HG03103 (cell line): ENCODE results near the gene ADAMTS7.
"Not testable (repeated sequence)": the region's sequence is repeated elsewhere in the genome, so short reads cannot be mapped to it uniquely, and the experiment has no call there.

Experiments
- ATAC-seq: cut with Tn5 transposase; IDR thresholded peaks from one replicate; pipeline ENCODE4 v1.9.1; 2021; ENCODE audit warnings: low read depth; ENCODE audit not compliant: unreplicated experiment

ADAMTS7 gene

GRCh38 chr15:78830514-78831228, 19.4 kb upstream of the ADAMTS7 start:
- no peak for ATAC-seq

GRCh38 chr15:78828920-78829319, 17.7 kb upstream of the ADAMTS7 start:
- ATAC-seq = no peak

GRCh38 chr15:78822514-78822913, 11.2 kb upstream of the ADAMTS7 start:
- no peak for ATAC-seq

- ATAC-seq = no peak
Measured at GRCh38 chr15:78811825-78812183, 540 bp upstream of the ADAMTS7 start.

DNA sequence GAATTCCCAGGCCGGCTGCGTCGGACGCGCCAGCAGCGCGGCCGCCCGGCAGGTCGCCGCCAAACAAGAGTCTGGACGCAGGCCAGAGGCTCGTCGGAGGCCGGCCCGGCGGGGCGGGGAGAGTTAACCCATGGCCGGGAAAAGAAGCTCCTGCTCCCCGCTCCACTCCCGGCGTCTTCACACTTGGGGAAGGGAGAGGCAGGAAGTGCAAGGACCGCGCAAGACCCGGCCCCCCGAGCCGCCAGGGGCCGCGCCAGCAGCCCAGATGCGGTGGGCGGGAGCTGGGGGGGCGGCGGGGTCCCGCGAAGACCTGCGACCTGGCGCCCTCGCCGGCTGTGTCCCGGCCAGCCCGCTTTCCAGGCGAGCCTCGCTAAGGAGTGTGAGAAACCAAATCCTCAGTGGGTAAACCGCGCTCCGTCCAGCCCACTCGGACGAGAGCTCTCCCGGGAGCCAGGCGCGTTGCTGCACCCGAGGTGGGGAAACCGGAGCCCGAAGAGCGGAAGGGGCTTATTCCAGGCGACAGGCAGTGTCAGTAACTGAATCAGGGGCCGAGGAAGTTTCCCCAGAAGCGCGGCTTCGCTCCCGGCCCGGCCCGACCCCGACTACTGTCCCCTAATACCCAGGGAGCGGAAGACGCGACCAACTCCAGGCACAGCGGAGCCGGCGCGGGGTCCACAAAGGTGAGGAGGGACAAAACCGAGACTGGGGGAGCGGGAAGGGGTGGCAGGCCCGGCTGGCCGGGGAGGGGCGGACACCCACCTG, 721 bp downstream of the ADAMTS7 start:
- ATAC-seq = no peak

- no peak for ATAC-seq
Measured at GRCh38 chr15:78810003-78810361, 1.3 kb downstream of the ADAMTS7 start.

GRCh38 chr15:78808550-78808949, 2.7 kb downstream of the ADAMTS7 start:
- ATAC-seq = no peak

DNA sequence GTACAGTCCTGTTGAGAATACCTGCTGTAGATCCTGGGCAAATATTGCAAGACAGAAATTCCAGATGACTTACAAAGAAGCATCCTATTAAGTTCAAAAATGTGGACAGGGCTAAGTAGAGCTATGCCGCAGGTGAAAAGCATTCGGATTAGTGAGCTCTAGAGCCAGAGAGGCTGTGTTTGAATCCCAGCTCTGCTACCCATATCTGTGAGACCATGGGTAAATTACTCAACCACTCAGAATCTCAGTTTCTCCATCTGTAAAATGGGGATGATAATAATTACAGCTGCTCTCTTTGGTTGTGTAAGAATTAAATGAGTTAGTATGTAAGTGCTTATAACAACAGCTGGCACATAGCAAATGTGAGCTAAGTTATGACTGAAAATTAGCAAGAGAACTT, 3.9 kb downstream of the ADAMTS7 start:
- ATAC-seq = no peak

DNA sequence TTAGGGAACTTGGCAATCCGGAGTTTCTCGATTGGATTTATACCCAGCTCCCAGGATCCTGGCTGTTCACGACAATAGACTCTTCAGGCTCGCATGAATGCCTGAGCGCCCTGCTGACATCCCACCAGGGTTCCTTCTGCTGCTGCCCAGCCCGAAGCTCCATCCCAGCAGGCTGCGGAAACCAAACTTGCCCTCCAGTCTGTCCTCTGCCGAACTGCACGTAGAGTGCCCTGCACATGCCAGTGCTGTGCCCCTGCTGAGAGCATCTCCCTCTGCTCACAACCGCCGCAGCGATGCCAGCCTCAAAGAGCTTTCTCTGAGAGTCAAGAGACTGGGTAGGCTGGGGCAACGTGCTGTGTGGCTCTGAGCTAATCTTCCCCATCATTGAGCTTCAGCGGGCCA, 6.9 kb downstream of the ADAMTS7 start:
- no peak for ATAC-seq

DNA sequence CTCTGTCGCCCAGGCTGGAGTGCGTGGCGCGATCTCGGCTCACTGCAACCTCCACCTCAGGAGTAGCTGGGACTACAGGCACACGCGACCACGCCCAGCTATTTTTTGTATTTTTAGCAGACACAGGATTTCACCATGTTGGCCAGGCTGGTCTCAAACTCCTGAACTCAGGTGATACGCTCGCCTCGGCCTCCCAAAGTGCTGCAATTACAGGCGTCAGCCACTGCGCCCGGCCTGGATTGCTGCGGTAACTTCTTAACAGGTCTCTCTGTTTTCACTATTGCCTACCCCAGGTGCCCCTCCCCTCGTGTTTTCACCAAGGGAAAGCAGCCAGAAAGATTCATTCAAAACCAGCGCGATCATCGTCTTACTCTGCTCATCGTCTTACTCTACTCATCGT, 10.5 kb downstream of the ADAMTS7 start:
- ATAC-seq = no peak

DNA sequence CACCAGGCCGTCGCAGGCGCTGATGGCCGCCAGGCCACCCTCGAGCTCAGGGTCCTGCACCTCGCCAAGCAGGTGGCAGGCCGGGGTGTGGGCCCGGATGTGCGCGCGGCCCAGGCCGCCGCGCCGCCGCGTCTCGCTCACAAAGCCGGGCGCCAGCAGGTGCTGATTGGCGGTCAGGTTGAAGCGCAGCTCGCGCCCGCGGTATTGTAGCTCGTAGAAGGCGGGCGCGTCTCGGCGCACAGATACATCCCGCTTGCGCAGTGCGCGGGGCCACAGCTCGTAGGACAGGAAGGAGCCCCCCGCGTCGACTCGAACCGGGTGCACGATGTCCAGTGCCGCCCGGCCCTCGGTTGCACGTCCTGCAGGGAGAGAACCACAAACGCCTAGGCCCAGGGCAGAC, 11.1 kb downstream of the ADAMTS7 start:
- ATAC-seq = no peak

DNA sequence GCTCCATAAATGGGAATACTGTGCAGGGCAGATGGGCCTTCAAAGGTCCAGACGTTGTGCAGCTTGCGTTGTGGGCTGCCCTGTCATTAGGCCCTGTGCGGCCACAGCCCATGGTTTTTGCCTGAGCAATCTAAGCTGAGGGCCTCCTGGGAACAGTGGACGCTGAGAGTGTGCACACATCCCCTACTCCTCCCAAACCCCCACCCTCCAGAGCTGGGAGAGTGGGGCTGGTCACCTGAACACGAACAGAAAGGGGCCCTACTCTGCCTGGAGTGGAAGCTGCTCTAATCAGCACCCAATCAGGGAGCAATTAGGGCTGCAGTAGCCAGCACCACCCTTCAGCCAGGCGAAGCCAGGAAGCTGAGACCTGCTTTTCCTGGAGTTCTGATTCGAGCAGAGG, 12.2 kb downstream of the ADAMTS7 start:
- ATAC-seq = not testable (repeated sequence)

DNA sequence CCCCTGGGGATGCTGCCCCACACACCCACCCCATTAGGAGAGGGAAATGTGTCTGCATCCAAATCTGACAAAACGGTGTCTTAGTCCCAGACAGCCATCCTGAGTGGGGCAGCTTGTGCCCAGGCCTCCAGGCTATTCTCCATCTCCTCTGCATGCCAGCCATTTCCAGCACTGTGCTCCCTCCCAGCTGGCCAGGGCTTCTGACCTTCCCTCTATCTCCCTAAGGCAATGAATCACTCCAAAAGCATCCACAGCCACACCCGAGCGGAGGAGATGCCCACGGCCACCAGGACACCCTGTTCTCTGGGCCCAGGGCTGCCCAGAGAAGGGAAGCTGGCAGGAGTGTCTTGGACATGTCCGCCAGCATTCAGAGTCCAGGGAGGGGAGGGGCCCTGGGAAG, 12.9 kb downstream of the ADAMTS7 start:
- not testable (repeated sequence) for ATAC-seq

- ATAC-seq = no peak
Measured at GRCh38 chr15:78797951-78798350, 13.3 kb downstream of the ADAMTS7 start.

DNA sequence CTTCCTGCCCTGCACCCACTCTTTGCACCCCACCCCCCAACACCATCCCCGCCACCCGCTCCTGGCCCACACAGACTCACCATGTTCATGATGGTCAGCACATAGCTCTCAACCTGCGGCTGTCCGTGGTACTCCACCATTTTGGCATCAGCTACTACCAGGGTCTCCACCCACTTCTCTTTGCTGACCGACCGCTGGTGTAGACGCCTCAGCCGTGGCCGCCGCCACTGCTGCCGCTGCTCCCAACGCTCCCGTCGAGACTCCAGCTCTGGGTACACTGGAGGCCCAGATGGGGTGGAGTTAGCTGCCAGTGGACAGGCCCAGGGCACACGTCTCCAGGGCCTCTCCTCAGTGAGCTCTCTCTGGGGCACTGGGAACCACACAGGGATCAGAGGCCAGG, 14.8 kb downstream of the ADAMTS7 start:
- ATAC-seq = no peak

GRCh38 chr15:78795043-78795442, 16.2 kb downstream of the ADAMTS7 start:
- ATAC-seq = no peak

DNA sequence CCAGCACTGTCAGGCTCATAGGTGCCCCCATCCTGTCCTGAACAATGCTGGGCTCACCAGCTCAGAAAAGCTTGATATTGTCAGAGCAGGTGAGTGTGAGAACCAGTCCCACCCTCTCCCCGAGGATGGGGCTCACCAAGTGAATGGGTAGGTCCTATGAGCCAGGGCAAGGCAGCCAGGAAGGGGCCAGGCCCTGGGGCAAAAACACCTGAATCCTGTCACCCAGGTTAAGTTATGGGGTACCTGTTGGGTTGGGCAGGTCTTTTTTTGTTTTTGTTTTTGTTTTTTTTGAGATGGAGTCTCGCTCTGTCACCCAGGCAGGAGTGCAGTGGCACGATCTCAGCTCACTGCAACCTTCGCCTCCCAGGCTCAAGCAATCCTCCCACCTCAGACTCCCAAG, 16.8 kb downstream of the ADAMTS7 start:
- not testable (repeated sequence) for ATAC-seq

- no peak for ATAC-seq
Measured at GRCh38 chr15:78791357-78791756, 19.9 kb downstream of the ADAMTS7 start.

DNA sequence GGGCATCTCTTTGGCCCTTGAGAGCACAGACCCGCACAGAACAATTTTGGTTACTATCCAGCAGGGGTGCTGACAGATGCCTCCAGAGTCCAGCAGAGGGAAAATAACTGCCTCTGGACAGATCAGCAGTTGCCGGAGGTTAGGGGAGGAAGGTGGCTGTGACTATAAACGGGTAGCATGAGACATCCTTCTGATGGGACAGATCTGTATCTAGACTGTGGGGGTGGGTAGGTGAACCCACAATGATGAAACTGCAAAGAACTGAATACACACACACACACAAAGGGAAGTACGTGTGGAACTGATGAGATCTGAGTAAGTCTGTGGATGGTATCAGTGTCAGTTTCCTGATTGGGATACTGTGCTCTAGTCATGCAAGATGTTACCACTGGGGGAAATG, 21.2 kb downstream of the ADAMTS7 start:
- ATAC-seq = no peak

GRCh38 chr15:78789615-78790014, 21.6 kb downstream of the ADAMTS7 start:
- no peak for ATAC-seq

DNA sequence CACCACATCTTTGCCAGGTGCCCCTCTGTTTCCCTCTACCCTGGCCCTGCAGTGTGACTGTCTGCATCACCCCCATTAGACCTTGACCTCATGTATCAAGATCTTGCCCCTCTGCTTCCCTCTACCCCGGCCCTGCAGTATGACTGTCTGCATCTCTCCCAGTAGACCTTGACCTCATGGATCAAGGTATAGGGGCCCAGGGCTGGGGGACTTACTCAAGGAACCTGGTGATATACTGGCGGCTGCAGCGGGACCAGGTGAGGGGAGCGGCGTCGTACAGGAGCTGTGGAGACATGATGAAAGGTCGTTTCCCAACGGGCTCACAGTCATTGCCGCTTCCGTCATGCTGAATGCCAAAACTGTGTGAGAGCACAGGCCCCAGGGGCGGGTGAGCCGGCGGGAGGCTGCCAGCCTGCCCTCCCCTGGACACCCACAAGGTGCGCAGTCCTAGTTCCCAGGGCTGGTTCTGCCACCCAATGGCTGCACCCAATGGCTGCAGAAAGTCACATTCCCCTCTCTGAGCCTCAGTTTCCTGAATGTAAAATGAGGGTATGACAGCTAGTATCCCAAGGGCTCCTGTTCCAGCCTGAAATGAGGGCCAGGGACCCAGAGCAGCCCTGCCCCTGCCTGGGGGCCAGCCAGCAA, 23.1 kb downstream of the ADAMTS7 start:
- ATAC-seq = no peak

DNA sequence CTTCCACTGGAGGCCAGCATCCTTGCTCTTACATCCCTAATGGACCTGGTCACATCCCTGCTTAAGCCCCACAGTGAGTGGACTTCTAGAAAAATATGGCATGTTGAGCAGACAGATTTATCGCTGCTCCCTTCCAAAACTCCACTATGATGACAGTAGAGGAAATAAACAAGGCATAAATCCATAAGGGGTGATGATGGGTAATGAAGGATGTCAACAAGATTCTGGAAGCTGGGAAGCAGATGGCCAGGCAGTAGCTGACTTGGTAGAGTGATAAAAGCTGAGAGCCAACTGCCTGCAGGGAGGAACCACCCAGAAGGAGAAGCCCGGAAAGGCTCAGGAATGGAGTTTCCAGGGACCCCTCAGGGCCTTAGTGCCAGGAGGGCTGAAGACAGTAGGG, 28.9 kb downstream of the ADAMTS7 start:
- not testable (repeated sequence) for ATAC-seq
